Measurements from ENCODE around the gene SSBP3. TPM values are rescaled to one million over a fixed set of nuclear protein-coding genes. Genes with fewer than 3 reads are reported as not detected.

The SSBP3 gene
- total and polyA plus RNA-seq, 9 of the 15 experiments (the other 6 are each of a cell fraction or from before 2014, with no cell fraction given) = 8.7 to 108 (median 33.8) TPM

GRCh38 chr1:54371942-54372275, 34.3 kb downstream of the SSBP3 start (continued):
- TF ChIP-seq ZNF395 (CRISPR knock-in tag; IDR thresholded peaks at IDR 0.05) = 0 out of 2 replicates have a peak, but pooled peaks have one; percentile 23

- WGBS (ENCODE audit: insufficient coverage, low coverage, missing lambda C conversion rate) = 70% methylated on average over 17 of the region's 17 CpGs
- peaks cover 27 to 40% of the 10 kb centered on the region in 2 experiments for H3K4me1 ChIP-seq (replicated peaks in 1 of 2; ENCODE audit: control insufficient read depth in 2 of 2, insufficient read depth in 2 of 2, low read length in 2 of 2)
- POLR2A ChIA-PET = interaction anchor here (0.6 to 1.6 kb wide), 3 partner anchors 14 to 330 kb away, joined by 3 to 4 read pairs (median 4); no protein-coding TSS in a partner anchor
- CTCF ChIA-PET (ENCODE audit: low intra/inter-chr PET ratio) = no interaction called here
- in situ Hi-C loops (cut with MboI) = no loop called here
- BruUV-seq (replicated peaks) = no TSS peak
- H3K79me2 ChIP-seq (ENCODE audit: control insufficient read depth, insufficient read depth, low read length) = peaks cover 77% of the 10 kb centered on the region
- H3K9me1 ChIP-seq (ENCODE audit: control insufficient read depth, insufficient read depth, low read length) = peaks cover 4% of the 10 kb centered on the region
- H3K27ac ChIP-seq (ENCODE audit: extremely low read depth, low read depth, low read length) = no peak overlapping the region
- no peaks in the 10 kb centered on the region for H3K9me3 ChIP-seq (replicated peaks; ENCODE audit: control insufficient read depth, insufficient read depth, low read depth, low read length)
- DNase-seq (ENCODE audit: extremely low read depth in 1 of 4, low spot score in 3 of 4) = no peak
- TF ChIP-seq ZNF512 (tag; IDR thresholded peaks at IDR 0.05) (no peak), NCOA6 (IDR thresholded peaks at IDR 0.05) (no peak), STAT5B (CRISPR knock-in tag; IDR thresholded peaks at IDR 0.05) (no peak), MECOM (CRISPR knock-in tag; IDR thresholded peaks at IDR 0.05) (no peak), CBFA2T2 (conservative IDR thresholded peaks at IDR 0.05) (no peak), LCOR (CRISPR knock-in tag; IDR thresholded peaks at IDR 0.05) (no peak), MAZ (CRISPR knock-in tag; conservative IDR thresholded peaks at IDR 0.05 in 1 of 2, IDR thresholded peaks at IDR 0.05 in 1 of 2) (no peak), KAT7 (CRISPR knock-in tag; IDR thresholded peaks at IDR 0.05; ENCODE audit: borderline replicate concordance) (no peak), ETV5 (CRISPR knock-in tag; IDR thresholded peaks at IDR 0.05; ENCODE audit: low read depth) (no peak), THRAP3 (IDR thresholded peaks at IDR 0.05; ENCODE audit: borderline replicate concordance) (no peak), TAL1 (IDR thresholded peaks at IDR 0.05) (no peak), NBN (IDR thresholded peaks at IDR 0.05; ENCODE audit: low read depth) (no peak), ADNP (tag; IDR thresholded peaks at IDR 0.05) (no peak), ZFP36 (IDR thresholded peaks at IDR 0.05; ENCODE audit: low read depth, low read length, partially characterized antibody) (no peak)
- H4K20me1 ChIP-seq (replicated peaks; ENCODE audit: control insufficient read depth, insufficient read depth, low read length) = peaks cover 42% of the 10 kb centered on the region
- no peaks in the 10 kb centered on the region for H3K27me3 ChIP-seq (ENCODE audit: control insufficient read depth in 2 of 2, insufficient read depth in 2 of 2, low read length in 2 of 2)
- no peak overlapping the region; the same call in 1 of the 2 replicates for H3K4me2 ChIP-seq (ENCODE audit: insufficient read depth, low read length)
- H2AFZ ChIP-seq (ENCODE audit: low read depth, low read length) = no peak overlapping the region
- intact Hi-C loops (cut with micrococcal nuclease) = no loop called here
- peak overlapping the region in 1 of 2 experiments; percentile 57; a peak in 1 of 4 replicates for H3K9ac ChIP-seq (ENCODE audit: insufficient read depth in 1 of 2, low read depth in 2 of 2, low read length in 2 of 2)
- no peak for FAIRE-seq
- H3K4me3 ChIP-seq = no peak overlapping the region
- ATAC-seq = no peak
- H3K36me3 ChIP-seq (ENCODE audit: control insufficient read depth, insufficient read depth, low read length) = peaks cover 58% of the 10 kb centered on the region
These were observed 34.9 kb downstream of the SSBP3 start for GRCh38 chr1:54371038-54371941.
